Neural crest cell (in vitro differentiated cells): ENCODE data around the gene EXOC7. TPM values are rescaled to one million over a fixed set of nuclear protein-coding genes. Genes with fewer than 3 reads are reported as not detected.
"Not testable (repeated sequence)": the region's sequence is repeated elsewhere in the genome, so short reads cannot be mapped to it uniquely, and the experiment has no call there.

Experiments
- DNase-seq: peaks from one replicate; pipeline ENCODE4 v3.0.0; 2021; ENCODE audit warnings: low read depth, mixed read lengths, low spot score
- H3K27ac Mint-ChIP-seq: one replicate; pipeline ENCODE4 v1.8.0; 2021; ENCODE audit warnings: mild to moderate bottlenecking, mixed read lengths; ENCODE audit not compliant: unreplicated experiment
- H3K27me3 Mint-ChIP-seq: 2 replicates; pipeline ENCODE4 v1.8.0; 2021; ENCODE audit warnings: low read depth, mild to moderate bottlenecking, mixed read lengths
- H3K36me3 Mint-ChIP-seq: 2 replicates; pipeline ENCODE4 v1.8.0; 2021; ENCODE audit warnings: low read depth, mild to moderate bottlenecking, mixed read lengths
- H3K4me1 Mint-ChIP-seq: 2 replicates; pipeline ENCODE4 v1.8.0; 2021; ENCODE audit warnings: mixed read lengths
- H3K4me3 Mint-ChIP-seq: one replicate; pipeline ENCODE4 v1.8.0; 2021; ENCODE audit warnings: mild to moderate bottlenecking, mixed read lengths
- H3K9me3 Mint-ChIP-seq: 2 replicates; pipeline ENCODE4 v1.8.0; 2021; ENCODE audit warnings: mixed read lengths
- total RNA-seq: library from RNA; stranded (reverse); gene quantifications from 2 replicates; pipeline ENCODE4 v1.2.1, GENCODE V29; 2021
- TF ChIP-seq, protein P1 (sequence below): fragments of 200-600 bp; sonication (generic); conservative IDR thresholded peaks from 2 replicates; pipeline ENCODE4 v1.5.0; 2021; ENCODE audit warnings: antibody characterized with exemption, mild to moderate bottlenecking

EXOC7 gene
- total RNA-seq, 1 donor from 2014 or later, result 195 TPM

DNA sequence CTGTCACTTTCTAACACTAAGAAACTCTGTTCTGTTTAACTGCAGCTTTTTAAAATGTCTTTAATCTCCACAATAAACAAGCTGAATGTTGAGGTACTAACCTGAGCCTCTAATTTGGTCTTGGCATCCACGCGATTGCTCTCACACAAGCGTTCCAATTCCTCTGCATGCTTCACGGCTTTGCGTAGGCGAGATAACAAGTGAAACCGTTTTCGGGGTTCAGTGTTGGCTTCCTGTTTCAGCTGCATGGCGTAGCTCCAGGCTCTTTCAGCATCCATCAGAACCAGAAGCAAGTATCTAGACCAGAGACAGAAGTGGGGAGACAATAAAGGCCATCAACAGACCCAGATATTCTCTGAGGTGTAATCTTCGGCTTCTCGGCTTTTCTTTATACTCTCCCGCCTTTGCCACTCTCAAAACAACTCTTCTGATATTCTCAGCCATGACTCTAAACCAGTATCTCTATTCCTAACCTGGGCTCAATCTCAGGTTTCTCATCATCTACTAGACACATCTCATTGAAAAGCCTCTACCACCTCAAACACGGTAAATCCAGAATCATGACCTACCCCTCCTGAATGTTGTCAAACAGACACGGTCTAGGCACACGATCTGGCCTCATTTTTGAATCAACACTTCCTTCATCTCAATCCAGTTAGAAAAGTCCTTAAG lies 39.6 kb downstream of the EXOC7 start:
- peaks cover 20% of the 10 kb centered on the region for H3K36me3 Mint-ChIP-seq

DNA sequence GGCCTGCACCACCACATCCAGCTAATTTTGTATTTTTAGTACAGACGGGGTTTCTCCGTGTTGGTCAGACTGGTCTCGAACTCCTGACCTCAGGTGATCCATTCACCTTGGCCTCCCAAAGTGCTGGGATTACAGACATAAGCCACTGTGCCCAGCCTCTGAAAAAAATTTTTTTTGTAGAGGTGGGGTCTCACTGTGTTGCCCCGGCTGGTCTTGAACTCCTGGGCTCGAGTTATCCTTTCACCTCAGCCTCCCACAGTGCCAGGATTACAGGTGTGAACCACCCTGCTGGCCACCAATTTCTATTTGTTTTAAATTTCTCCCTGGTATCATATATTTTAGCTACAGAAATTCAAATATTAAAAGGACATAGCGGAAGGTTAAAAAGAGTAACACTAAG lies 45.3 kb downstream of the EXOC7 start:
- not testable (repeated sequence) for H3K4me1 Mint-ChIP-seq, H3K4me3 Mint-ChIP-seq, DNase-seq, H3K9me3 Mint-ChIP-seq, H3K27me3 Mint-ChIP-seq, H3K27ac Mint-ChIP-seq
- peaks cover 23% of the 10 kb centered on the region for H3K36me3 Mint-ChIP-seq

More for the DNA sequence above, 39.6 kb downstream of the EXOC7 start:
- Mint-ChIP-seq H3K27me3 (no peaks in the 10 kb centered on the region), H3K27ac (no peak overlapping the region), H3K9me3 (no peaks in the 10 kb centered on the region), H3K4me1 (no peaks in the 10 kb centered on the region), H3K4me3 (no peak overlapping the region)
- TF ChIP-seq, protein P1, sequence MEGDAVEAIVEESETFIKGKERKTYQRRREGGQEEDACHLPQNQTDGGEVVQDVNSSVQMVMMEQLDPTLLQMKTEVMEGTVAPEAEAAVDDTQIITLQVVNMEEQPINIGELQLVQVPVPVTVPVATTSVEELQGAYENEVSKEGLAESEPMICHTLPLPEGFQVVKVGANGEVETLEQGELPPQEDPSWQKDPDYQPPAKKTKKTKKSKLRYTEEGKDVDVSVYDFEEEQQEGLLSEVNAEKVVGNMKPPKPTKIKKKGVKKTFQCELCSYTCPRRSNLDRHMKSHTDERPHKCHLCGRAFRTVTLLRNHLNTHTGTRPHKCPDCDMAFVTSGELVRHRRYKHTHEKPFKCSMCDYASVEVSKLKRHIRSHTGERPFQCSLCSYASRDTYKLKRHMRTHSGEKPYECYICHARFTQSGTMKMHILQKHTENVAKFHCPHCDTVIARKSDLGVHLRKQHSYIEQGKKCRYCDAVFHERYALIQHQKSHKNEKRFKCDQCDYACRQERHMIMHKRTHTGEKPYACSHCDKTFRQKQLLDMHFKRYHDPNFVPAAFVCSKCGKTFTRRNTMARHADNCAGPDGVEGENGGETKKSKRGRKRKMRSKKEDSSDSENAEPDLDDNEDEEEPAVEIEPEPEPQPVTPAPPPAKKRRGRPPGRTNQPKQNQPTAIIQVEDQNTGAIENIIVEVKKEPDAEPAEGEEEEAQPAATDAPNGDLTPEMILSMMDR, result no peak
- DNase-seq, result no peak

- Mint-ChIP-seq H3K4me3 (no peak overlapping the region), H3K9me3 (no peaks in the 10 kb centered on the region), H3K36me3 (peaks cover 21% of the 10 kb centered on the region), H3K4me1 (no peaks in the 10 kb centered on the region), H3K27ac (no peak overlapping the region), H3K27me3 (no peaks in the 10 kb centered on the region)
- TF ChIP-seq, protein P1, result no peak
- DNase-seq, result no peak
Observed at GRCh38 chr17:76056882-76057281, 46.7 kb downstream of the EXOC7 start.

GRCh38 chr17:76054112-76054476 lies 49.5 kb downstream of the EXOC7 start:
- H3K9me3 Mint-ChIP-seq, result no peaks in the 10 kb centered on the region
- peaks cover 9% of the 10 kb centered on the region for H3K4me1 Mint-ChIP-seq
- no peak overlapping the region for H3K27ac Mint-ChIP-seq
- no peaks in the 10 kb centered on the region for H3K27me3 Mint-ChIP-seq
- DNase-seq, result no peak
- H3K4me3 Mint-ChIP-seq, result no peak overlapping the region
- peaks cover 22% of the 10 kb centered on the region for H3K36me3 Mint-ChIP-seq
- TF ChIP-seq, protein P1, result no peak

GRCh38 chr17:76053246-76054111 lies 50.1 kb downstream of the EXOC7 start:
- peaks cover 15% of the 10 kb centered on the region for H3K4me1 Mint-ChIP-seq
- no peaks in the 10 kb centered on the region for H3K9me3 Mint-ChIP-seq
- H3K27ac Mint-ChIP-seq, result no peak overlapping the region
- TF ChIP-seq, protein P1, result no peak
- H3K27me3 Mint-ChIP-seq, result no peaks in the 10 kb centered on the region
- no peak overlapping the region for H3K4me3 Mint-ChIP-seq
- DNase-seq, result no peak
- H3K36me3 Mint-ChIP-seq, result peaks cover 18% of the 10 kb centered on the region

DNA sequence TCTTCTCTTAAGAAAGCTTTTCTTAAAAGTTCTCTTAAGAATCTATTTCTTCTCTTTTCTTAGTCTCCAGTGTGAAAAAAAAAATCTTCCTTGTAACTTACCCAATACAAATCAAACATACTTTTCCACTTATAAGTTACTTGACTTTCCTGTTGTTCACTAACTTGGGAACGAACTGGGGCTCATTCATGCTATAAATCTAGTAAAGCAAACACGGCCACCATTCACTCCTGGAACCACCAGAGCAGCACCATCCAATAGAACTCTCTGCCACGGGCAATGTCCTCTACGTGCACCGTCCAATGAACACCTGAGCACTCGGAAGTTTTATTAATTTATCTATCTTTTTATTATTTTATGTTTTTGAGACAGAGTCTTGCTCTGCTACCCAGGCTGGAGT lies 52.0 kb downstream of the EXOC7 start:
- DNase-seq, result no peak
- H3K4me3 Mint-ChIP-seq, result no peak overlapping the region
- H3K9me3 Mint-ChIP-seq, result no peaks in the 10 kb centered on the region
- H3K36me3 Mint-ChIP-seq, result peaks cover 18% of the 10 kb centered on the region
- peaks cover 15% of the 10 kb centered on the region for H3K4me1 Mint-ChIP-seq
- TF ChIP-seq, protein P1, result no peak
- H3K27me3 Mint-ChIP-seq, result no peaks in the 10 kb centered on the region
- no peak overlapping the region for H3K27ac Mint-ChIP-seq
